Measurements from ENCODE around the gene PSME4.
"Not testable (repeated sequence)": the region's sequence is repeated elsewhere in the genome, so short reads cannot be mapped to it uniquely, and the experiment has no call there.

PSME4 gene

GRCh38 chr2:53827398-53828175 is 143.2 kb downstream of the PSME4 start:
- no peak for DNase-seq

GRCh38 chr2:53826587-53827397 is 144.0 kb downstream of the PSME4 start:
- DNase-seq = no peak

- DNase-seq = no peak
These were observed 144.8 kb downstream of the PSME4 start for GRCh38 chr2:53826030-53826410.

GRCh38 chr2:53823639-53824038 is 147.2 kb downstream of the PSME4 start:
- DNase-seq = not testable (repeated sequence)

- DNase-seq = no peak
These were observed 149.0 kb downstream of the PSME4 start for GRCh38 chr2:53821810-53822209.

- no peak for DNase-seq
These were observed 150.1 kb downstream of the PSME4 start for GRCh38 chr2:53820711-53821110.

- DNase-seq = no peak
These were observed 150.7 kb downstream of the PSME4 start for GRCh38 chr2:53820048-53820447.

- DNase-seq = no peak
These were observed 151.2 kb downstream of the PSME4 start for GRCh38 chr2:53819634-53820033.

GRCh38 chr2:53818854-53819435 is 151.8 kb downstream of the PSME4 start:
- no peak for DNase-seq

Measured in left hindlimb (tissue), 1 donor.